ENCODE results near the gene VARS1.
"Not testable (repeated sequence)": the region's sequence is repeated elsewhere in the genome, so short reads cannot be mapped to it uniquely, and the experiment has no call there.

DNA sequence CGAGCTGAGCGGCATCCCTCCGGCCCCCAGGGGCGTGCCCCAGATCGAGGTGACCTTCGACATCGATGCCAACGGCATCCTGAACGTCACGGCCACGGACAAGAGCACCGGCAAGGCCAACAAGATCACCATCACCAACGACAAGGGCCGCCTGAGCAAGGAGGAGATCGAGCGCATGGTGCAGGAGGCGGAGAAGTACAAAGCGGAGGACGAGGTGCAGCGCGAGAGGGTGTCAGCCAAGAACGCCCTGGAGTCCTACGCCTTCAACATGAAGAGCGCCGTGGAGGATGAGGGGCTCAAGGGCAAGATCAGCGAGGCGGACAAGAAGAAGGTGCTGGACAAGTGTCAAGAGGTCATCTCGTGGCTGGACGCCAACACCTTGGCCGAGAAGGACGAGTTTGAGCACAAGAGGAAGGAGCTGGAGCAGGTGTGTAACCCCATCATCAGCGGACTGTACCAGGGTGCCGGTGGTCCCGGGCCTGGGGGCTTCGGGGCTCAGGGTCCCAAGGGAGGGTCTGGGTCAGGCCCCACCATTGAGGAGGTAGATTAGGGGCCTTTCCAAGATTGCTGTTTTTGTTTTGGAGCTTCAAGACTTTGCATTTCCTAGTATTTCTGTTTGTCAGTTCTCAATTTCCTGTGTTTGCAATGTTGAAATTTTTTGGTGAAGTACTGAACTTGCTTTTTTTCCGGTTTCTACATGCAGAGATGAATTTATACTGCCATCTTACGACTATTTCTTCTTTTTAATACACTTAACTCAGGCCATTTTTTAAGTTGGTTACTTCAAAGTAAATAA is 21.8 kb upstream of the VARS1 start:
- TF ChIP-seq, protein P1, sequence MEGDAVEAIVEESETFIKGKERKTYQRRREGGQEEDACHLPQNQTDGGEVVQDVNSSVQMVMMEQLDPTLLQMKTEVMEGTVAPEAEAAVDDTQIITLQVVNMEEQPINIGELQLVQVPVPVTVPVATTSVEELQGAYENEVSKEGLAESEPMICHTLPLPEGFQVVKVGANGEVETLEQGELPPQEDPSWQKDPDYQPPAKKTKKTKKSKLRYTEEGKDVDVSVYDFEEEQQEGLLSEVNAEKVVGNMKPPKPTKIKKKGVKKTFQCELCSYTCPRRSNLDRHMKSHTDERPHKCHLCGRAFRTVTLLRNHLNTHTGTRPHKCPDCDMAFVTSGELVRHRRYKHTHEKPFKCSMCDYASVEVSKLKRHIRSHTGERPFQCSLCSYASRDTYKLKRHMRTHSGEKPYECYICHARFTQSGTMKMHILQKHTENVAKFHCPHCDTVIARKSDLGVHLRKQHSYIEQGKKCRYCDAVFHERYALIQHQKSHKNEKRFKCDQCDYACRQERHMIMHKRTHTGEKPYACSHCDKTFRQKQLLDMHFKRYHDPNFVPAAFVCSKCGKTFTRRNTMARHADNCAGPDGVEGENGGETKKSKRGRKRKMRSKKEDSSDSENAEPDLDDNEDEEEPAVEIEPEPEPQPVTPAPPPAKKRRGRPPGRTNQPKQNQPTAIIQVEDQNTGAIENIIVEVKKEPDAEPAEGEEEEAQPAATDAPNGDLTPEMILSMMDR (IDR thresholded peaks at IDR 0.05), result peak in 1 of 4 experiments; percentile 16
- TF ChIP-seq POLR2A (IDR thresholded peaks at IDR 0.05), result not testable (repeated sequence)

Measured in prostate gland (tissue), 2 donors.